Measurements from ENCODE around the gene CHAF1A.

CHAF1A gene

DNA sequence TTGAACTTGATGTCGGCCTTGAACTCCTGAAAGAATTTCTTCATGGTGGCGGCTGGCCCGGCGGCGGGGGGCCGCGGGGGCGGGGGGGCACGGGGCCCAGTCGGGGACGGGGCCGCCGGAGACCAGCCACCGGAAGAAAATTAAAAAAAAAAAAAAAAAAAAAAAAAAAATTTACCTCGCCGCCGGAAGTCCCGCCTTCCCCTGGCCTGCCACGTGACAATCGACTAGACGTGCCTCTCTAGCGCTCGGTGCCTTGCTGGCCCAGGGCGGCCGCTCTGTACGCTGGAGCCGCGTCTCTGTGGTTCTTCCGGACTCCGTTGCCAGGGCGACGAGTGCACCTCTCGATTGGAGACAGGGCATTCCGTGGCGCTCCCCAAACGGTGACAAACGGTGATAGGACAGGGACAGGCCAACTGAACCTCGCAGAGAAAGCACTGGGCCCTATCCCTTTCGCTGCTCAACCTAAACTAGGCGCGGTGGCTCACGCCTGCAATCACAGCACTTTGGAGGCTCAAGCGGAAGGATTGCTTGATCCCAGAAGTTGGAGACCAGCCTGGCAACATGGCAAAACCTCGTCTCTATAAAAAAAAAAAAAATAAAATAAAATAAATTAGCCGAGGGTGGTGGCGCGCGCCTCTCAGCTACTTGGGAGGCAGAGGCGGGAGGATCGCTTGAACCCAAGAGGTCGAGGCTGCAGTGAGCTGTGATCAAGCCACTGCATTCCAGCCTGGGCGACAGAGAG is 55.4 kb downstream of the CHAF1A start, which contains the start of gene UBXN6:
UBXN6 (minus strand) TSS at position 141 of the 742 bp plus-strand sequence; CDS start at position 44, 97 bp downstream.
- peak; percentile 96 for DNase-seq

DNA sequence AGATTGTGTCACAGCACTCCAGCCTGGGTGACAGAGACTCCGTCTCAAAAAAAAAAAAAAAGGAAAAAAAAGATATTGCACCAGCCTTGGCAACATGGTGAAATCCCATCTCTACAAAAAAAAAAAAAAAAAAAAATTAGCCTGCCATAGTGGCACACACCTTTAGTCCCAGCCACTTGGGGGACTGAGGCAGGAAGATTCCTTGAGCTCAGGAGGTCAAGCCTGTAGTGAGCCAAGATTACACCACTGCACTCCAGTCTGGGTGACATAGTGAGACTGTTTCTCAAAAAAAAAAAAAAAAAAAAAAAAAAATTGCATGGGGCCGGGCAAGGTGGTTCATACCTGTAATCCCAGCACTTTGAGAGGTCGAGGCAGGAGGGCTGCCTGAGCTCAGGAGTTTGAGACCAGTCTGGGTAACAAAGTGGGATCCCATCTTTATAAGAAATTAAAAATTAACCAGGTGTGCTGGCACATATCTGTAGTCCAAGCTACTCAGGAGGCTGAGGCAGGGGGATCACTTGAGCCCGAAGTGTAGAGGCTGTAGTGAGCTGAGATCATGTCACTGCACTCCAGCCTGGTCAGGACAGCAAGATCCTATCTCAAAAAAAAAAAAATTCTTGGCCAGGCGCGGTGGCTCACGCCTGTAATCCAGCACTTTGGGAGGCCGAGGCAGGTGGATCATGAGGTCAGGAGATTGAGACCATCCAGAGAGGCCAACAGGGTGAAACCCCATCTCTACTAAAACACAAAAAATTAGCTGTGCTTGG is 62.6 kb downstream of the CHAF1A start:
- DNase-seq = no peak

DNA sequence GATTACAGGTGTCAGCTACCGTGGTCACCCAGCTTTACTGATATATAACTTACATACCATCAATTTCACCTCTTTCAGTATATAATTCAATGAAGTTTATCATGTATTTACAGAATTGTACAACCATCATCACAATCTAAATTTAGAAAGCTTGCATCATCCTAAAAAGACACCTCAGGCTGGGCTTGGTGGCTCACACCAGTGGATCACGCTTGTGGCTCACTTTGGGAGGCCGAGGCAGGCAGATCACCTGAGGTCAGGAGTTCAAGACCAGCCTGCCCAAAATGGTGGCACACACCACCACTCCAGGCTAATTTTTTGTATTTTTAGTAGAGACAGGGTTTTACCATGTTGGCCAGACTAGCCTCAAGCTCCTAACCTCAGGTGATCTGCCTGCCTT is 65.4 kb downstream of the CHAF1A start:
- no peak for DNase-seq

DNA sequence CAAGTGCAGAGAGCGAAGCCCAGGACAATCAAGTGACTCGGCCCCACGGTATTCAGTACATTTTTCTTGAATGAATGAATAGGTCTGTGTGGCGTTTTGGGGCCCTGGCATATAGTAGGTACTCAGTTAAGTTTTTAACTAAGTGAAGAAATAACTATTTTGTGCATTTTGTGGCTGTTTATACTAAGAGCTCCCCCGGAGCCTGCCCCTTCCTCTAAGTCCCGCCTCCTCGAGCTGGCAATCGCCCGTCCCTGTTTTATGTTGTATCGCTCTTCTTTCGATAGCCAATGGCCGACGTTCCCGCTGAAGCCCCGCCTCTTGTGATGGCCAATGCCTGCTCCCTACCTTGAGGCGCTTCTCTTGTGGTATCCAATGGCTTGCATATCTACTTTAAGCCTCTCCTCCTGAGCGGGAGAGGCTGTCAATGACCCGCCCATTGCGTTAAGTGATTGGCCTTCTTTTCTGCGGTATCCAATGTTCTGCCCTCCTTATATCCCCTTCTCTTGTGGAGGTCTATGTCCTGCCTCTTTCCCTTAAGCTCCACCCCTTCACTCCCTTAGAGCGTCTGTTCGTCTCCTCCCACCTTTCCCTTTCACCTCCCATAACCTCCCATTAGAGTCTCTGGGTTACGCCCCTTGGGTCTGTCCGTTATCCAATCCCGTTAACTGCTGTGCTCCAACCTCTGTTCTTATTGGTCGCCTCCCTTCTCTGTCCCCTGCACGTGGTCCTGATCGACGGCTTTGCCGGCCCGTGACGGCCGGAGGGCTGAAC is 69.1 kb downstream of the CHAF1A start:
- peak; percentile 94 for DNase-seq

DNA sequence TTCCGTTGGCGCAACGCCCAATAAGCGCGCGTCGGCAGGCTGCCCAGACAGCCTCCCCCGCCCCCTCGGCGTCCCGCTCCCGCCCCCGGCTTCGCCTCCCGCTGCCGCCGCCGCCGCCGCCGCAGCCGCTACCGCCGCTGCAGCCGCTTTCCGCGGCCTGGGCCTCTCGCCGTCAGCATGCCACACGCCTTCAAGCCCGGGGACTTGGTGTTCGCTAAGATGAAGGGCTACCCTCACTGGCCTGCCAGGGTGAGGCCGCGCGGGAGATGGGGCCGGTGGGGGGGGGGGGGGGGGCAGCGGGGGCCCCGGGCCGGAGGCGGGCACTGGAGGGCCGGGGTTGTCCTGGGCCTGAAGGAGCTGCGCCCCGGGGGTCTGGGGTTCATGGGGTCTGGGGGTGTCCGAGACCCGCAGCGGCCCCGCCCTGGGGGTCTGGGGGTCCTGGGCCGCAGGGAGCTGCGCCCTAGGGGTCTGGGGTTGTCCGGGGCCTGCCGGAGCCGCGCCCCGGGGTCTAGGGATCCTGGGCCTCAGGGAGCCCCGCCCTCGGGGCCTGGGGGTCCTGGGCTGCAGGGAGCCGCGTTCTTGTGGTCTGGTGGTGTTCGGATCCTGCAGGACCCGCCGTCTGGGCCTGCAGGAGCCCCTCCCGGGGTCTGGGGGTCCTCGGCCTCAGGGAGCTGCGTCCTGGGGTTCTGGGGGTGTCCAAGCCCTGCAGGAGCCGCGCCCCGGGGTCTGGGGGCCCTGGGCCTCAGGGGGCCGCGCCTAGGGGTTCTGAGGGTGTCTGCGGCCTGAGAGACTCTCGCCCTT is 69.9 kb downstream of the CHAF1A start, which contains the start of gene HDGFL2:
HDGFL2 (plus strand) TSS at position 124 of the 801 bp plus-strand sequence; CDS start at position 178, 54 bp downstream.
- DNase-seq = no peak

DNA sequence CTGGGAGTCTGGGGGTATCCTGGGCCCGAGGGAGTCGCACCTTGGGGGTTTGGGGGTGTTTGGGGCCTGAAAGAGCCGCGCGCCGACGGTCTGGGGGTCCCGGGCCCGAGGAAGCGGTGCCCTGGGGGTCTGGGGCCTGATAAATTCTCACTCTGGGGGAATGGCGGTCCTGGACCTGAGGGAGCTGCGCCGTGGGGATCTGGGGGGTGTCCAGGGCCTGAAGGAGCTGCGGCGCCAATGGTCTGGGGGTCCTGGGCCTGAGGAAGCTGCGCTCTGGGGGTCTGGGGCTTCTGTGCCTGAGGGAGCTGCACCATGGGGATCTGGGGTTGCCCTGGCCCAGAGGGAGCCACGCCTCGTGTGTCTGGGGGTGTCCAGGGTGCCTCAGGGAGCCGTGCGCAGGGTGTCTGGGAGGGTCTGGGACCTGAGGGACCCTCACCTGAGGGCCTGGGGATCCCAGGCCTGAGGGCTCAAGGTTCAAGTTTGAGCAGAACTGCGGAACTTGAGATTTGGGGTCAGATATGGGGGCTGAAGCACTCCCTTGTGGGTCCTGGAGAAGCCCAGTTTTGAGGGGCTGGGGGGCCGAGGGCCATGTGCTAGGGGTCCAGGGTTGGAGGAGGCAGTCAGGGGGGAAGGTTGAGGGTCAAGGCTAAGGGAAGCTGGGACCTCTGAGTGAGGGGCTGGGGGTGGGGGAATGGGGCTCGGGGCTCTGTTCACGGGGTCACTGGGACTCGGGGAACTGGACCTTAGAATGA is 70.7 kb downstream of the CHAF1A start:
- no peak for DNase-seq

DNA sequence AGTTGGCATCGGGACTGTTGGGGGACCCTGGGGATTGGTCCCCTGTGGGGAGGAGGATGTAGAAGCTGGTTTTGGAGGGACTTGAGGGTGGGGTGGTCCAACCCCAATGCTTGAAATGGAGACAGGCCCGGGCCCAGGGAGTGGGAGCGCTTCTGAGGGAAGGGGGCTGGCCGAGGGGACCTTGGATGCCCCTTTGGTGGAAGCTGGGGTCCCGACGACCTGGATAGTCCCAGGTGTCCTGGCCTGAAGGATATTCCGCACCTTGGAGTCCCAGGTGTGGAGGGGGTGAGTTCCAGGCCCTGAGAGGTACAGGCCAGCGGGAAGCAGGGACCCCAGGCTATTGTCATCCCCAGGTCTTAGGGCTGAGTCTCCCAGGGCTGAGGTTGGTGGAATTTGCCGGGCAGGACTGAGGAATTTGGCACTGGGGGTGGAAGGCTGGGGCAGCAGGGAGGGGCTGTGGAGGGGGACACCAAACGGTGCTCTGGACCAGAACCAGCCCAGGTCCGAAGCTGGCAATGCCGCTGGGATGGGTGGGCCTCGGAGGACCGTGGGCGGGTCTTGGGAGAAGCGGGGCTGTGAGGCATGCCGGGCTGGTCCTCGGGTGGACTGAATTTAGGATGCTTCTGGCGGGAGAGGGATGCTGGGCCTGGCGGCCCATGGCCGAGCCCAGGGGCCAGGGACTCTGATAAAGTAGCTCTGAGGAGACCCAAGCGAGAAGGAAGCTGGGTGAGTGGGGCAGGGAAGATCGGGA is 71.5 kb downstream of the CHAF1A start:
- DNase-seq = no peak

DNA sequence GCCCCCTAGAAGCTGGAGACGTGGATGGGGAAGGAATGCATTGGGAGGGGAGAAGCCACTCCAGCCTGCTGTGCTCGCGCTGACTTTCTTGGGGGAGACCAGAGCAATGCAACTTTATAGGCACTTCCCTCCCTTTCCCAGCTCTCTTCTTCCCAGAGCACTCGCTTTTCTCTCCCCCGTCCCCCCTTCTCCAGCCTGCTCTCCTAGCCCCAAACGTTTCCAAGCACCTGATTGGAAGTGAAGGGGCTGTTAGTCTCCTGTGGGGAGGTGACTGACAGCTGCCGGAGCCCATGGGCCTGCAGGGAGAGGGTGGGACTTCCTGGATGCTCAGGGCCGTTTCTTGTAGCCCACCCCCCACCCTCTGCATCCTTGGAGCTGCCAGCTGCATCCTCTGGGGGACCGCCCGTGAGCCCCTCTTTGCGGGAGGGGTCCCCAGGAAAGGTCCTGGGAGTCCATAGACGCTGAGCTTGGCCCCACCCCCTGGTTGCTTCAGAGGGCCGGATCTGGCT is 72.1 kb downstream of the CHAF1A start:
- DNase-seq = no peak

DNA sequence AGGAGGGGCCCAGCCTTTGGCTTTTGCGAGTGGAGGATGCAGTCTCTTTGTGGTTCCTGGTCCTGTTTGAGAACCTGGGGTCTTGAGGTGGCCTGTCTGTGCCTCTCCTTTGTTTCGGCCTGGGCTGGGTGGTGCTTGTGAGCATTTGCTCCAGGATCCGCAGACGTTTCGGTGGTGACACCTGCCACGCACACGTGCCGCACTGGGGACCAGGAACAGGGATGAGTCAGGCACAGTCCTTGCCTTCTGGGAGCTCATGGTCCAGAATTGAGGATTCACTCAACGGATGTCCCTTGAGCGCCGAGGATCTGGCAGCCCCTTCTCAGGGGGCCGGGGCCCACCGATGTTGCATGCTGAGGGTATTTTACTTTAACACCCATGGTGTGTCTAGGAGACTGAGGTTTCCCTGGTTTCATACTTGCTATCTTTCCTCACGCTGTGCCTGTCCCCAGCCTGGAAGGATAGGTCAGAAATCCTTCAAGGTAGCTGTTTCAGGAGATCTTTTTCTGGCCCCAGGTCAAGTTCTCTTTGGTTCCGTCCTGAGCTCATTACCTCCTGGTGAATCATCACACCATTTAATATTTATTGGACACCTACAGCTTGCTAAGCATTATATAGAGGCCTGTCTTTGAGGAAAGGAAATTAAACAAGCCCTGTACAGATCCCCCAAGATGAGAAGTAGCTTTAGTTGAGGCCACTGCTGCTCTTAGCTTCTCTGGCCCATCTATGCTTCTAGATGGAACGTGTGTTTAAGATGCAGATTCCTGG is 74.8 kb downstream of the CHAF1A start:
- DNase-seq = no peak

DNA sequence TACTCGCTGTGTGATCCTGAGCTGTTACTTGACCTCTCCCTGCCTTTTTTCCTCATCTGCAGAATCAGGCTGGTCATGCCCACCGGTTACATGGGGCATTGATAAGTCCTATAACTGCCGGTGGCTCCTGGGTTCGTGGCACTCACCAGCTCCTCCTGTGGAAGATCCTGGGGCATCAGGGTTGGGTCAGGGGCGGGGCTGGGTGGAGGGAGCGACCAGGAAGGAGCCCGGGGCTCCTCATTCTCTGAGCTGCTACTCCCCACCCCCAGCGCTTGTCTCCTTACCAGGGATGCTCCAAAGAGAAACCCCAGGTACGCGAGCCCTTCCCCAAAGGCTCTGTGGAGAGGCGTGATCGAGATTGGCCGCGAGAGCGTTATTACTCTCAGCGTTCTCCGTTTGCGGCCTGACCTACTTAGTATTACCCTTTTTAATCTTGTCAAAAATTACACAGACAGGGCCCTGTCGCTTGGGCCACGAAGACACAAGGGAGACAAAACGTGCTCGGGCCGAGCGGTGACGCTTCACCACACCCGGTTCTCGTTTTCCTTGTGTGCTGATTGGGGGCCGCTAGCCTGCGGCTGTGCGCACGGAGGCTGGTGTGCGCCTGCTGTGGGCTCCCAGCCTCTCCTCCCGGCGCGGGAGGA is 80.4 kb downstream of the CHAF1A start:
- DNase-seq = no peak

DNA sequence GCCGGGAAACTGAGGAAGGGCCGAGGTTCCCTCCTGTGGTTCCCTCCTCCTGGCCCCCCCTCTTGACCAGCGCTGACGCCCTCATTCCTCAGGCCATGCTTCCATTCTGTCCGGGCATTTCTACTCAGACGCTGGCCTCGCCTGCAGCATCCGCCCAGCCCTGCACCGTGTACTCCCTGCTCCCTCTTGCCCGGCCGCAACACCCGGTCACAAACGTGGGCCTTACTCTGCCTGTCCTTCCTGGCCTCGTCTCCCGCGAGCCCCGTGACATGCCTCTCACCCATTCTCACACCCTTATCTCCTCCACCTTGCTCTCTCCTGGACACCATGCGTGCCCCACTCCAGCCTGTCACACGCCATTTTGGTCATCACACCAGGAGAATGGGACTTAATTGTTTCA is 80.9 kb downstream of the CHAF1A start:
- no peak for DNase-seq

DNA sequence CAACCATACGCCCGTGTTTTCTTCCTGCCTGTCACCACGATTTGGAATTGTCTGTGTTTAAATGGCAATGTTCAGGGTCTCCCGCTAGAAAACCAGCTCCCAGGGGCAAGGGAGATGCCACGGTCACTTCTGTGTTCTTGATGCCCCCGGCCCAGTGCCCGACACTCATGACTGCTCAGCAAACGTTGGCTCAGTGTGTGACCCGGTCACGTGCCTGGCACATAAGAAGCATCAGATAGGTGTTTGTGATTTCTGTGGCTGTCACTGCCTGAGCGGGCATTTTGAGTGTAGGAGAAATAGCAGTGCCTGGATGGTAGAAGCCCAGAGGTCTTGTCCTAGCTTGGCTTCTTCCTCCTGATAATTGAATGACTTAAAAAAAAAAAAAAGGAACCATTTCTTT is 85.1 kb downstream of the CHAF1A start:
- no peak for DNase-seq

DNA sequence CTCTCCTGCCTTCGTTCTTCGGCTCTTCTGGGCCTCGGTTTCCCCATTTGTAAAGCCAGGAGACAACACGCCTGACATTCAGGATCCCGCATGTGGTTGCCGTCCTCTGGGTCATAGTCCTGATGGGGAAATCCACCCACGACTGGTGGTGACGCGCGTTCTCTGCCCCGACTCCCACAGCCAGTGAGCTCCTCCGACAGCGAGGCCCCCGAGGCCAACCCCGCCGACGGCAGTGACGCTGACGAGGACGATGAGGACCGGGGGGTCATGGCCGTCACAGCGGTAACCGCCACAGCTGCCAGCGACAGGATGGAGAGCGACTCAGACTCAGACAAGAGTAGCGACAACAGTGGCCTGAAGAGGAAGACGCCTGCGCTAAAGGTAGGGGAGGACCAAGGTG is 86.1 kb downstream of the CHAF1A start:
- no peak for DNase-seq

DNA sequence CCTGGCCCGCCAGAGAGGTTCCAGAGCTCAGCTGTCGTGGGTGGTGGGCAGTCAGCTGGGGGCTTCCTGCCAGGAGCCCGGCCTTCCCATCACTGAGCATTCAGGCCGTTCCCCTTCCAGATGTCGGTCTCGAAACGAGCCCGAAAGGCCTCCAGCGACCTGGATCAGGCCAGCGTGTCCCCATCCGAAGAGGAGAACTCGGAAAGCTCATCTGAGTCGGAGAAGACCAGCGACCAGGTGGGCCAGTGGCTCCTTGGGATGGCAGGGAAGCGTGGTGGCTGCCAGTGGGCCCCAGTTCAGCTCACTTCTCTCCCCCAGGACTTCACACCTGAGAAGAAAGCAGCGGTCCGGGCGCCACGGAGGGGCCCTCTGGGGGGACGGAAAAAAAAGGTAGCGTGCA is 89.0 kb downstream of the CHAF1A start:
- DNase-seq = no peak

DNA sequence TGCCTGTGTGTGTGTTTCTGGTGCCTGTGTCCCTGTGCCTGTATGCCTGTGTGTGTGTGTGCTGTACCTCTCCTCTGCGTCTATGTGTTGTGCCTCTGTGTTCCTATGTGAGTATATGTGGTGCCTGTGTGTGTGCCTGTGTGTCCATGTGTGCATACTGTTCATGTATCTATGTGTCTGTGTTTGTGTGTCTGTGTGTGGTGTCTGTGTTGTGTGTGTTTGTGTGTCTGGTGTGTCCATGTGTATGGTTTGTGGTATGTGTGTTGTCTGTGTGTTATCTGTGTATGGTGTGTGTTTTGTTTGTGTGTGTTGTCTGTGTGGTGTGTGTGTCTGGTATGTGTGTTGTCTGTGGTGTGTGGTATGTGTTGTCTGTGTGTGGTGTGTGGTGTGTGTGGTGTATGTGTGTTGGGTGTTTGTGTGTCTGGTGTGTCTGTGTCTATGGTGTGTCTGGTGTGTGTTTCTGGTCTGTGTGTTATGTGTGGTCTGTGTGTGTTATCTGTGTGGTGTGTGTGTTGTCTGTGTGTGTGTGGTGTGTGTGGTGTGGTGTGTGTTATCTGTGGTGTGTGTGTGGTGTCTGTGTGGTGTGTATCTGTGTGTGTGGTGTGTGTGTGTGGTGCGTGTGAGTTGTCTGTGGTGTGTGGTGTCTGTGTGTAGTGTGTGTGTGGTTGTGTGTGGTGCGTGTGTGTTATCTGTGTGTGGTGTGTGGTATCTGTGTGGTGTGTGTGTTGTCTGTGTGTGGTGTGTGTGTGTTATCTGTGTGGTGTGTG is 90.1 kb downstream of the CHAF1A start:
- no peak for DNase-seq
